Endothelial cell (in vitro differentiated cells): ENCODE measurements around the gene ZNRF3. TPM values are rescaled to one million over a fixed set of nuclear protein-coding genes. Genes with fewer than 3 reads are reported as not detected.

ENCODE experiments used
- DNase-seq: peaks from one replicate; pipeline ENCODE4 v3.0.0; 2021; ENCODE audit warnings: low spot score
- H3K27ac Mint-ChIP-seq: one replicate; pipeline ENCODE4 v1.8.0; 2021; ENCODE audit warnings: mixed read lengths, inconsistent platforms; ENCODE audit not compliant: unreplicated experiment
- H3K27me3 Mint-ChIP-seq: one replicate; pipeline ENCODE4 v1.8.0; 2021; ENCODE audit warnings: mild to moderate bottlenecking, moderate library complexity, mixed read lengths, inconsistent platforms; ENCODE audit not compliant: unreplicated experiment
- H3K36me3 Mint-ChIP-seq: one replicate; pipeline ENCODE4 v1.8.0; 2021; ENCODE audit warnings: mild to moderate bottlenecking, low read depth, mixed read lengths, inconsistent platforms; ENCODE audit not compliant: unreplicated experiment
- H3K4me1 Mint-ChIP-seq: one replicate; pipeline ENCODE4 v1.8.0; 2021; ENCODE audit warnings: mild to moderate bottlenecking, mixed read lengths, inconsistent platforms; ENCODE audit not compliant: unreplicated experiment
- H3K4me3 Mint-ChIP-seq: one replicate; pipeline ENCODE4 v1.8.0; 2021; ENCODE audit warnings: mild to moderate bottlenecking, mixed read lengths, inconsistent platforms; ENCODE audit not compliant: unreplicated experiment
- H3K9me3 Mint-ChIP-seq: one replicate; pipeline ENCODE4 v1.8.0; 2021; ENCODE audit warnings: mixed read lengths, inconsistent platforms; ENCODE audit not compliant: unreplicated experiment
- total RNA-seq: library from RNA; stranded (reverse); fragmentation: NEBNext Ultra II Directional; extraction: Animal tissue kit (Norgen Biotek cat#: 25700); gene quantifications from one replicate; pipeline ENCODE4 v1.2.1, GENCODE V29; 2021; ENCODE audit not compliant: unreplicated experiment
- TF ChIP-seq, protein P1 (sequence below): fragments of 200-600 bp; sonication (generic); IDR thresholded peaks from one replicate; pipeline ENCODE4 v1.5.0; 2021; ENCODE audit warnings: antibody characterized with exemption; ENCODE audit not compliant: unreplicated experiment

The ZNRF3 gene
- total RNA-seq, 1 donor from 2014 or later: 3.3 TPM

DNA sequence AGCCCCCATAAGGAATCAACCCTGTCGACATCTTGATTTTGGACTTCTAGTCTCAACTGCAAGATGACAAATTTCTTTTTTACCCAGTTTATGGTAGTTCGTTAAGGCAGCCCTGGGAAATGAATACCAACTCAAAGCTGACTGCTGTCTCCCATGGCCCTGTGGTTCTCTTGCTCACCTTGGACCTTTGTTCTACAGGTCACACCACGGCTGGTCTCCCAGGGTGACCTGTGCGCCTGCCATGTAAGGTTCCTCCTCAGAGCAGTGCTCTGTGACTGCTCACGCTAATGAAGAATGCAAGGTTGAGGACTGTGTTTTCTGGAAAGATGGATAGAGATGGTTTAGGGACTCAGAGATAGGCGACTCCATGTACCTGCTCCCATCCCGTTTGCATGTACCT lies 68.2 kb downstream of the ZNRF3 start:
- Mint-ChIP-seq H3K27me3 (peaks cover 3% of the 10 kb centered on the region), H3K4me1 (peaks cover 11% of the 10 kb centered on the region), H3K9me3 (no peaks in the 10 kb centered on the region), H3K27ac (no peak overlapping the region), H3K36me3 (peaks cover 3% of the 10 kb centered on the region), H3K4me3 (no peak overlapping the region)
- TF ChIP-seq, protein P1, sequence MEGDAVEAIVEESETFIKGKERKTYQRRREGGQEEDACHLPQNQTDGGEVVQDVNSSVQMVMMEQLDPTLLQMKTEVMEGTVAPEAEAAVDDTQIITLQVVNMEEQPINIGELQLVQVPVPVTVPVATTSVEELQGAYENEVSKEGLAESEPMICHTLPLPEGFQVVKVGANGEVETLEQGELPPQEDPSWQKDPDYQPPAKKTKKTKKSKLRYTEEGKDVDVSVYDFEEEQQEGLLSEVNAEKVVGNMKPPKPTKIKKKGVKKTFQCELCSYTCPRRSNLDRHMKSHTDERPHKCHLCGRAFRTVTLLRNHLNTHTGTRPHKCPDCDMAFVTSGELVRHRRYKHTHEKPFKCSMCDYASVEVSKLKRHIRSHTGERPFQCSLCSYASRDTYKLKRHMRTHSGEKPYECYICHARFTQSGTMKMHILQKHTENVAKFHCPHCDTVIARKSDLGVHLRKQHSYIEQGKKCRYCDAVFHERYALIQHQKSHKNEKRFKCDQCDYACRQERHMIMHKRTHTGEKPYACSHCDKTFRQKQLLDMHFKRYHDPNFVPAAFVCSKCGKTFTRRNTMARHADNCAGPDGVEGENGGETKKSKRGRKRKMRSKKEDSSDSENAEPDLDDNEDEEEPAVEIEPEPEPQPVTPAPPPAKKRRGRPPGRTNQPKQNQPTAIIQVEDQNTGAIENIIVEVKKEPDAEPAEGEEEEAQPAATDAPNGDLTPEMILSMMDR: no peak
- no peak for DNase-seq

DNA sequence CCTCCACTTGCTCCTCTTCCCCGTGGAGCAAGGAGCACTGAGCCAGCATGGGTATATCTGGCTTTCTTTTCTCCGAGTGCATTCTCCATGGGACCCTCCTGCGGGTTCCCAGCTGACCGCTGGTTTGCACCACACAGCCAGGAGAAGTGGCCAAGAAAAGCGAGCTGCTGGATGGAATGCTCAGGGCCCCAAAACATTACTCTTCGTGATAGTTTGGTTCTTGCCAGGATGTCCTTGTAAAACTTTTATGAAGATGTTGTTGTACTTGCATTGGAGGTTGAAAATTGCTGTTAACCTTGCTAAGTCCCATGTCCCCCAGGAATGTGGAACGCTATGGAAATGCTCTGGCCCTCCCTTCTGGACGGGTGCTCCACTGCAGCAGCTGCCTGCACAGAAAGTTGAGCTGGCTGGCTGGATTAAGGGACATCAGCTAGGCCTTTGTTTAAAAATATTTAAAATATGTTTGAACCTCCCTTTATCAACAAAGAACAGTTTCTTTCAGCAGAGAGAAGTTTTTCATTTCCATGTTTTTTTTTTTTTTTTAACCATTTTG lies 68.7 kb downstream of the ZNRF3 start:
- H3K4me1 Mint-ChIP-seq: peaks cover 12% of the 10 kb centered on the region
- no peaks in the 10 kb centered on the region for H3K9me3 Mint-ChIP-seq
- no peak overlapping the region for H3K4me3 Mint-ChIP-seq
- TF ChIP-seq, protein P1: no peak
- DNase-seq: no peak
- no peaks in the 10 kb centered on the region for H3K27me3 Mint-ChIP-seq
- H3K36me3 Mint-ChIP-seq: no peaks in the 10 kb centered on the region
- no peak overlapping the region for H3K27ac Mint-ChIP-seq

DNA sequence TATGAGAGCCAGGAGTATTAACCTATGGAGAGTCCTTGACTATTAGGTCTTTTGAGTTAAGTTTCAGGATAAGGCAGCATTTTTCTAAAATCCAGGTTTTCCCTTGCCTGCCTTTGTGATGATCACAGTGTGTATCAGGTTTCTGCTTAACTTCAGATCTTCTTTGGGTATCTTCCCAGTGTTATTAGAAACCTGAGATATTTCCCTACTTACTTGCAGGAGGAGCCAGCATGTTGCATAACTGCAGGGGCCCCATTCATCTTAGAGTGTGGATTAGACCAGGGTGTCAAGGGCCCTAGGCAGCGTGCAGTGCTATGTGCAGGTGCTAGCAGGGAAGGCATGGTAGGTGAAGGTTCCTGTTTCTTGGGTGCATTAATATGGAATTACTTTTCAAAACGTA lies 69.5 kb downstream of the ZNRF3 start:
- TF ChIP-seq, protein P1: no peak
- Mint-ChIP-seq H3K27me3 (no peaks in the 10 kb centered on the region), H3K4me3 (no peak overlapping the region), H3K9me3 (no peaks in the 10 kb centered on the region), H3K27ac (no peak overlapping the region), H3K36me3 (no peaks in the 10 kb centered on the region), H3K4me1 (peaks cover 12% of the 10 kb centered on the region)
- no peak for DNase-seq

DNA sequence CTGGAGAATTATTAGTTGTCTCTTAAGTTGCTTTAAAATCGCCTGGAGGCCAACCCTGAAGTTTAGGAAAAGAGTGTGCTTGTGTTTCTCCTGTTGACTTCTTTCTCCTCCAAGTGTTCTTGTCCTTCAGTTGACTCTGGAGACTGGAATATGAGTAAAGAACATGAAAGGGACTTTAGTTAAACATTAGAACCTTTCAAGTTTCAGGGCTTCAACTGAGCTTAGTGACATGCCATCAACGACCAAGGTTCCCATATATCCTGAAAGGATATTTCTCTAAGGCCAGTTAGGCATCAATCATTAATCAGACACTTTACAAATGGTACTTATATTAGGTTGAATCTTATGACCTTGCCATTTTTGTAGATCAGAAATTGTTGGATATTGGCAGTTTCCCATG lies 70.0 kb downstream of the ZNRF3 start:
- no peak for DNase-seq
- H3K36me3 Mint-ChIP-seq: no peaks in the 10 kb centered on the region
- H3K9me3 Mint-ChIP-seq: no peaks in the 10 kb centered on the region
- no peaks in the 10 kb centered on the region for H3K27me3 Mint-ChIP-seq
- TF ChIP-seq, protein P1: no peak
- peaks cover 12% of the 10 kb centered on the region for H3K4me1 Mint-ChIP-seq
- no peak overlapping the region for H3K27ac Mint-ChIP-seq
- no peak overlapping the region for H3K4me3 Mint-ChIP-seq

DNA sequence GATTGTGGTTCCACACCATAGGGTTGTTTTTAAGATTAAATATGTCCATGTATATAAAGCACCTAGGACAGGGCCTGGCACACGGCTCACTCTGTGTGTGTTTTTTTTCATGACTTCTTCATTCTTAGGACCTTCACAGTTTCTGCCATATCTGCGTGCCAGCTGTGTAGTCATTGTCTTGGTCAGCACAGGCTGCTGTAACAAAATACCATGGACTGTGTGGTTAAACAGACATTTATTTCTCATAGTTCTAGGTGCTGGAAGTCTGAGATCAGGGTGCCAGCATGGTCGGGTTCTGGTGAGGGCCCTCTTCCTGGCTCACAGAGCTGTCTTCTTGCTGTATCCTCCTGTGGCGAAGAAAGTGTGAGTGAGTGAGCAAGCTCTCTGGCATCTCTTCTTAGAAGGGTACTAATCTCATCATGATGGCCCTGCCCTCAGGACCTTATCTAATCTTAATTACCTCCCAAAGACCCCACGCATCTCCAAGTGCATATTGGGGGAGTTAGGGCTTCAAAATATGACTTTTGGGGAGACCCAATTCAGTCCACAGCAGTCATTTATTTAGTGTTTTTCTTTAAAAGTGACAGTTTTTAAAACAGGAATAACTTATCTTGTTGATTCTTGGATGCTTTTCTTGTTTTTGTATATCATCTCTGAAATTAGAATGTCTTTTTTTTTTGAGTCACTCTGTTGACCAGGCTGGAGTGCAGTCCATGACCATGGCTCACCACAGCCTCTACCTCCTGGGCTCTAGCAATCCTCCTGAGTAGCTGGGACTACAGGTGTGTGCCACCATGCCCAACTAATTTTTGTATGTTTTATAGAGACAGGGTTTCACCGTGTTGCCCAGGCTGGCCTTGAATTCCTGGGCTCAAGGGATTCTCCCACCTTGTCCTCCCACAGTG lies 70.9 kb downstream of the ZNRF3 start:
- H3K36me3 Mint-ChIP-seq: no peaks in the 10 kb centered on the region
- peaks cover 12% of the 10 kb centered on the region for H3K4me1 Mint-ChIP-seq
- H3K27me3 Mint-ChIP-seq: no peaks in the 10 kb centered on the region
- no peak overlapping the region for H3K27ac Mint-ChIP-seq
- no peak for DNase-seq
- H3K9me3 Mint-ChIP-seq: no peaks in the 10 kb centered on the region
- TF ChIP-seq, protein P1: no peak
- H3K4me3 Mint-ChIP-seq: no peak overlapping the region
